AML-193 (cell line): ENCODE results near the gene HIKESHI.

ENCODE experiments used
- DNase-seq, 2 experiments: peaks; one replicate each; lab custom pipeline; 2025; lab: John Stamatoyannopoulos, UW

Gene HIKESHI

DNA sequence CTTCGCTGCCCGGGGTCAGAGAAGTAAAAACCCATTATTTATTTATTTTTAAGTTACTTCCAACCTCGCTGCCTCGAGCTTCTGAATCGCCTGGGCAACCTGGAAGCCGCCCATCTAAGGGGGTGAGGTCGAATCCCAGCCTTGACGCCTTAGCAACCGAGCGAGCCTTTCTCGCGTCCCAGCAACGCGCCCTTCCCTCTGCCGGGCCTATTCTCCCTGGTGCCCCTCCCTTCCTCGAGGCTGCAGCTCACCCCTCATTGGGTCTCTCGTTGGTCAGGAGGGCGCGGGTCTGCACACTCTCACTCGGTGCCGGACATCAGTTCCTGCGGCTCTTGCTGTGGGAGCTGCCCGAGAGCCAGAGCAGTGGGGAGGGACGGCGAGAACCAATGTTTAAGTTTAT lies 72.5 kb downstream of the HIKESHI start, which contains the start of gene CCDC81:
Gene CCDC81 (plus strand): TSS at position 302 of the 400 bp plus-strand sequence. CDS start 277 bp downstream, outside the sequence.
- no peak for DNase-seq

DNA sequence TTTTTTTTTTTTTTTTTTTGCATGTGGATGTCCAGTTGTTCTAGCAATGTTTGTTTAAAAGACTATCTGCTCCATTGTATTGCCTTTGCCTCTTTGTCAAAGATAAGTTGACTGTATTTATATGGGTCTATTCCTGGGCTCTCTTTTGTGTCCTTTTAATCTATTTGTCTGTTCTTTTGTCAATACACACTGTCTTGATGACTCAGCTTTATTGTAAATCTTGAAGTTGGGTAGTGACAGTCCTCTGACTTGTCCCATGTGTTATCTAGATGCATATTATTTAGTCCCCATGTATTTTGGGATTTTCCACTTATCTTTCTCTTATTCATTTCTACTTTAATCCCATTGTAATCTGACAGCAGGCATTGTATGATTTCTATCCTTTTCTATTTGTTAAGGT lies 75.9 kb downstream of the HIKESHI start:
- DNase-seq, result no peak

DNA sequence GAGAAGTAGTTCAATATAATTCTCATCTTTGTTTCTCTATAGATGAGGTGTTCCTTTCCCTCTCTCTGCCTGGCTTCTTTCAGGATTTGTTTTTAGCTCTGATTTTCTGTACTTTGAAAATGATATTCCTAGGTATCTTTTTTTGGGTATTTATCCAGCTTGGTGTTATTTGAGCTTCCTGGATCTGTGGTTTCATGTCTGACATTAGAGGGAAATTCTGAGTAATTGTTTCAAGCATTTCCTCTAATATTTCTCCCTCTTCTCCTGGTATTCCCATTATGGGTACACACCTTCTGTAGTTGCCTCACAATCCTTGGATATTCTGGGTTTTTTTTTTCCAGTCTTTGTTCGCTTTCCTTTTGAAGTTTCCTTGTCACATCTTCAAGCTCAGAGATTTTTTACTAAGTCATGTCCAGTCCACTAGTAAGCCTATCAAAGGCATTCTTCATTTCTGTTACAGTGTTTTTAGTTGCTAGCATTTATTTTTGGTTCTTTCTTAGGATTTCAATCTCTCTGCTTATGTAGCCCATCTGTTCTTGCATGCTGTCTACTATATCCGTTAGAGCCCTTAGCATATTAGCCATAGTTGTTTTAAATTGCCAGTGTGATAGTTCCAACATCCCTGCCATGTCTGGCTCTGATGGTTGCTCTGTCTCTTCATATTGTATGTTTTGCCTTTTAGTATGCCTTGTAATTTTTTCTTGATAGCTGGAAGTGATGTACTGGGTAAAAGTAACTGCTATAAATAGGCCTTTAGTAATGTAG lies 78.4 kb downstream of the HIKESHI start:
- no peak for DNase-seq

GRCh38 chr11:86383041-86383955 lies 81.3 kb downstream of the HIKESHI start:
- DNase-seq, result no peak

GRCh38 chr11:86386283-86386682 lies 84.2 kb downstream of the HIKESHI start:
- DNase-seq, result no peak

DNA sequence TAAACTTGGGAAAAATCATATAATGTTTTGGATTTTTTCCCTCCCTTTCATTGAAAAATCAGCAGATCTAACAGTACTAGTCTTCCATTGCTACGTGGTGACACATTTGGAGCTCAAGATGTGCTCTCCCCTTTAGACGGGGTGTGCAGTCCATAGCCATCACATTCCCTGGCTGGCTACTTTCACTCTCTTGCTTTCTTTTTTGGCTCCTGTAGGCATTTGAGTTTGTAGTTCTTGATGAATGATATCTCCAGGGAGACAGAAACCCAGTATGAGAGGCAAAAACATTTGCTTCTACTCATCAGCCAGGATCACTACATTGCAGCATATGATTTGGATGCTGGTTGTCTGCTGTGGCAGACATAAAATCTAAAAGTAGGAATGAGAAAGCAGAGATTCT lies 84.7 kb downstream of the HIKESHI start:
- DNase-seq, result no peak

DNA sequence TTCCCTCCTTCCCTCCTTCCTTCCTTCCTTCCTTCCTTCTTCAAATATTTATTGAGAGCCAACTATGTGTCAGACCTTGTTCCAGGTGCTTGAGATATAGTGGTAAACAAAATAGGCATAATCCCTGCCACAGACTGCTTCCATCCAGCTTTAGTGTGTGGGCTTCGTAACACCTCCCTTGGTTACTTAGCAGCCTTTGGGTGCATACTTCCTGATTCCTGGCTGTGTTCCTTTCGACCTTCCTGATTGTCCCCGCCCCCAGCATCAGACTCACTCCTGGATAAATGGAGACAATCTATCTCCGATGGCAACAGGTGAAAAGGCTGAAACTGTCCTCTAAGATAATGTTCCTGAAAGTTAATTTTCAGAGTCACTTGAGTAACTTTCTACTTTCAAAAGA lies 86.2 kb downstream of the HIKESHI start:
- DNase-seq, result no peak

DNA sequence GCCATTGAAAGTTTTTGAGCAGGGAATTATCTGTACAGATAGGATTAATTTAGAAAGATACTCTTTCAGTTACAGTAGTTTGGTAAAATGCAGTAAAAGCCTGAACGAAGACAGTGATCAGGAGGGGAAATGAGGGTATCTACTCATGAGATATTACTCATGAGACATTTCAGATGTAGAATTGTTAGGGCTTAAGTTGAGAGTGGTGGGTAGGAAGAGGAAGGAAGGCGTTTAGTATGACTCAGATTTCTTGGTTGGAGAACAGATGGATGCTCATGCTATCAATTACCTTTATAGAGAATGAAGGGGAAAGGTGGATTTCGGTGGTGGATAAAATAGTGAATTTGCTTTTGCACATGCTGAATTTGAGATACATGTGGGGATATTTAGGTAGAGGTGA lies 88.4 kb downstream of the HIKESHI start:
- DNase-seq, result no peak

GRCh38 chr11:86395061-86395551 lies 93.1 kb downstream of the HIKESHI start:
- DNase-seq, result no peak
